ENCODE results near the gene GNG7.
A peak's percentile ranks its signal among the peaks of the same experiment; 100 is the strongest.

GNG7 gene

GRCh38 chr19:2517881-2518601 is 184.5 kb downstream of the GNG7 start:
- H3K27ac ChIP-seq: no peak overlapping the region
- no peak for TF ChIP-seq CTCF (conservative IDR thresholded peaks at IDR 0.05; ENCODE audit: low read depth)
- ChIA-PET POLR2A (ENCODE audit: low non-redundant PET) (interaction anchor here (0.6 kb wide), 1 partner anchor 40 kb away, joined by 3 read pairs; no protein-coding TSS in a partner anchor), CTCF (interaction anchor here (1.2 kb wide), 1 partner anchor 93 kb away, joined by 3 read pairs; no protein-coding TSS in a partner anchor)
- DNase-seq (ENCODE audit: low spot score): no peak

GRCh38 chr19:2516727-2517126 is 185.8 kb downstream of the GNG7 start:
- DNase-seq (ENCODE audit: low spot score): no peak
- peak overlapping the region; percentile 4; the same call in 1 of the 2 replicates for H3K27ac ChIP-seq
- CTCF ChIA-PET: interaction anchor here (0.6 to 0.7 kb wide), 2 partner anchors 27 to 117 kb away, joined by 3 to 4 read pairs; no protein-coding TSS in a partner anchor
- no peak for TF ChIP-seq CTCF (conservative IDR thresholded peaks at IDR 0.05; ENCODE audit: low read depth)
- POLR2A ChIA-PET (ENCODE audit: low non-redundant PET): no interaction called here

GRCh38 chr19:2514981-2515518 is 187.4 kb downstream of the GNG7 start:
- POLR2A ChIA-PET (ENCODE audit: low non-redundant PET): no interaction called here
- no peak overlapping the region for H3K27ac ChIP-seq
- no peak for DNase-seq (ENCODE audit: low spot score)
- no peak for TF ChIP-seq CTCF (conservative IDR thresholded peaks at IDR 0.05; ENCODE audit: low read depth)
- CTCF ChIA-PET: no interaction called here

GRCh38 chr19:2512523-2513431 is 189.7 kb downstream of the GNG7 start:
- POLR2A ChIA-PET (ENCODE audit: low non-redundant PET): no interaction called here
- peak overlapping the region; percentile 6; the same call in 1 of the 2 replicates for H3K27ac ChIP-seq
- CTCF ChIA-PET: interaction anchor here (0.6 to 0.7 kb wide), 2 partner anchors 258 to 357 kb away, joined by 3 read pairs; no protein-coding TSS in a partner anchor
- DNase-seq (ENCODE audit: low spot score): no peak
- no peak for TF ChIP-seq CTCF (conservative IDR thresholded peaks at IDR 0.05; ENCODE audit: low read depth)

GRCh38 chr19:2511991-2512390 is 190.5 kb downstream of the GNG7 start:
- H3K27ac ChIP-seq: no peak overlapping the region
- no peak for TF ChIP-seq CTCF (conservative IDR thresholded peaks at IDR 0.05; ENCODE audit: low read depth)
- no peak for DNase-seq (ENCODE audit: low spot score)
- POLR2A ChIA-PET (ENCODE audit: low non-redundant PET): interaction anchor here (0.5 kb wide), 1 partner anchor 90 kb away, joined by 7 read pairs; no protein-coding TSS in a partner anchor
- CTCF ChIA-PET: no interaction called here

GRCh38 chr19:2511570-2511969 is 190.9 kb downstream of the GNG7 start:
- ChIA-PET CTCF (no interaction called here), POLR2A (ENCODE audit: low non-redundant PET) (interaction anchor here (0.5 kb wide), 1 partner anchor 91 kb away, joined by 7 read pairs; no protein-coding TSS in a partner anchor)
- no peak for TF ChIP-seq CTCF (conservative IDR thresholded peaks at IDR 0.05; ENCODE audit: low read depth)

More at GRCh38 chr19:2511570-2511969, 190.9 kb downstream of the GNG7 start:
- no peak overlapping the region for H3K27ac ChIP-seq
- no peak for DNase-seq (ENCODE audit: low spot score)

All from RWPE1 (cell line).